Stomach (tissue), 4 donors: Measurements from ENCODE around the gene APCDD1L.

ENCODE experiments used
- CTCF ChIP-seq, 7 experiments: fragments of 450-650 bp in 4 of 7; fragments of 200-600 bp in 3 of 7; sonication (generic) in 3 of 7; IDR thresholded peaks; one replicate each; pipeline ENCODE4 v1.5.1; 2016 to 2019; ENCODE audit warnings: antibody characterized with exemption in 7 of 7, control low read depth in 2 of 7, mild to moderate bottlenecking in 1 of 7
- EP300 ChIP-seq: sonication (generic); formaldehyde crosslinking; IDR thresholded peaks from one replicate; pipeline ENCODE4 v1.6.1; 2017; ENCODE audit warnings: antibody characterized with exemption

GRCh38 chr20:58434326-58434725 lies 80.9 kb downstream of the APCDD1L start:
- no peak for TF ChIP-seq CTCF (IDR thresholded peaks at IDR 0.05)
- no peak for TF ChIP-seq EP300
